Trophoblast cell (in vitro differentiated cells and primary cell): ENCODE results near the gene COX7A2L.
"Not testable (repeated sequence)": the region's sequence is repeated elsewhere in the genome, so short reads cannot be mapped to it uniquely, and the experiment has no call there.

Source experiments
- DNase-seq, 2 donors: peaks; one replicate each; pipeline ENCODE4 v3.0.0-alpha.2; 2016
- H2AFZ ChIP-seq: 2 replicates; pipeline ENCODE4 v1.6.1; 2013; ENCODE audit warnings: low read length, moderate library complexity, mild to moderate bottlenecking; ENCODE audit not compliant: insufficient read depth, poor library complexity
- H2AK5ac ChIP-seq: 2 replicates; pipeline ENCODE4 v1.6.1; 2013; ENCODE audit warnings: mild to moderate bottlenecking, low read length
- H2BK120ac ChIP-seq: 2 replicates; pipeline ENCODE4 v1.6.1; 2013; ENCODE audit warnings: low read length, mild to moderate bottlenecking, moderate library complexity; ENCODE audit not compliant: insufficient read depth, poor library complexity
- H2BK12ac ChIP-seq: 2 replicates; pipeline ENCODE4 v1.6.1; 2013; ENCODE audit warnings: mild to moderate bottlenecking, low read length, moderate library complexity
- H2BK5ac ChIP-seq: 2 replicates; pipeline ENCODE4 v1.6.1; 2013; ENCODE audit warnings: low read length, low read depth, moderate library complexity, mild to moderate bottlenecking; ENCODE audit not compliant: poor library complexity
- H3K14ac ChIP-seq: 2 replicates; pipeline ENCODE4 v1.6.1; 2013; ENCODE audit warnings: mild to moderate bottlenecking, low read length
- H3K18ac ChIP-seq: 2 replicates; pipeline ENCODE4 v1.6.1; 2013; ENCODE audit warnings: mild to moderate bottlenecking, low read length
- H3K23ac ChIP-seq: 2 replicates; pipeline ENCODE4 v1.6.1; 2013; ENCODE audit warnings: low read length
- H3K27ac ChIP-seq: 2 replicates; pipeline ENCODE4 v1.5.1; 2013; ENCODE audit warnings: low read depth, mild to moderate bottlenecking, inconsistent platforms, low read length, moderate library complexity
- H3K27me3 ChIP-seq: 2 replicates; pipeline ENCODE4 v1.6.1; 2013; ENCODE audit warnings: inconsistent platforms, mild to moderate bottlenecking, low read length, moderate library complexity; ENCODE audit not compliant: insufficient read depth
- H3K36me3 ChIP-seq, 2 experiments: 1 replicate in 1 of 2; 2 replicates in 1 of 2; pipeline ENCODE4 v1.6.1; 2013; ENCODE audit warnings: low read length in 2 of 2, mild to moderate bottlenecking in 2 of 2, moderate library complexity in 1 of 2; ENCODE audit not compliant: insufficient read depth in 2 of 2, control insufficient read depth in 1 of 2
- H3K4ac ChIP-seq: 2 replicates; pipeline ENCODE4 v1.6.1; 2013; ENCODE audit warnings: low read depth, mild to moderate bottlenecking, low read length, moderate library complexity
- H3K4me1 ChIP-seq, 2 experiments: 1 replicate in 1 of 2; 2 replicates in 1 of 2; pipeline ENCODE4 v1.6.1; 2013; ENCODE audit warnings: low read length in 2 of 2, mild to moderate bottlenecking in 2 of 2, moderate library complexity in 1 of 2; ENCODE audit not compliant: insufficient read depth in 2 of 2, control insufficient read depth in 1 of 2
- H3K4me2 ChIP-seq: 2 replicates; pipeline ENCODE4 v1.6.1; 2013; ENCODE audit warnings: inconsistent platforms, mild to moderate bottlenecking, low read length, moderate library complexity
- H3K4me3 ChIP-seq: 2 replicates; pipeline ENCODE4 v1.5.1; 2013; ENCODE audit warnings: mild to moderate bottlenecking, low read depth, low read length, inconsistent platforms
- H3K79me1 ChIP-seq: one replicate; pipeline ENCODE4 v1.6.1; 2013; ENCODE audit warnings: low read length
- H3K79me2 ChIP-seq: 2 replicates; pipeline ENCODE4 v1.6.1; 2013; ENCODE audit warnings: low read length, mild to moderate bottlenecking; ENCODE audit not compliant: control insufficient read depth, insufficient read depth, poor library complexity
- H3K9ac ChIP-seq: 2 replicates; pipeline ENCODE4 v1.6.1; 2013; ENCODE audit warnings: mild to moderate bottlenecking, low read length
- H3K9me3 ChIP-seq: 2 replicates; pipeline ENCODE4 v1.6.1; 2013; ENCODE audit warnings: low read depth, mild to moderate bottlenecking, control low read depth, inconsistent platforms, low read length; ENCODE audit not compliant: insufficient read depth
- H4K12ac ChIP-seq: 2 replicates; pipeline ENCODE4 v1.6.1; 2013; ENCODE audit warnings: low read depth, mild to moderate bottlenecking, low read length, moderate library complexity
- H4K8ac ChIP-seq: 2 replicates; pipeline ENCODE4 v1.6.1; 2013; ENCODE audit warnings: low read depth, mild to moderate bottlenecking, low read length, moderate library complexity
- H4K91ac ChIP-seq: one replicate; pipeline ENCODE4 v1.6.1; 2013; ENCODE audit warnings: low read depth, mild to moderate bottlenecking, low read length, moderate library complexity
- WGBS: extraction: QIAGEN DNeasy Blood & Tissue Kit; methylation state at CpG from one replicate; pipeline ENCODE4 v1.1.7; 2013; ENCODE audit warnings: missing lambda C conversion rate; ENCODE audit not compliant: insufficient read length, insufficient coverage; ENCODE audit errors: extremely low coverage; 5-methylcytosine and 5-hydroxymethylcytosine counted together

The COX7A2L gene

DNA sequence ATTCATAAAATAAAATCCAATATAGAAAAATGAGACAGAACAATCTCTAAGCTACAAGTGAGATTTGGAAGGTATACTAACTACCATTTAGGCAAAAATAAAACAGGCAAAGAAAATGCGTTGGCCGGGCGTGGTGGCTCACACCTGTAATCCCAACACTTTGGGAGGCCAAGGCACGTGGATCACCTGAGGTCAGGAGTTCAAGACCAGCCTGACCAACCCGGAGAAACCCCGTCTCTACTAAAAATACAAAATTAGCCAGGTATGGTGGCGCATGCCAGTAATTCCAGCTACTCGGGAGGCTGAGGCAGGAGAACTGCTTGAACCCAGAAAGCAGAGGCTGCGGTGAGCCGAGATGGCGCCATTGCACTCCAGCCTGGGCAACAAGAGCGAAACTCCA, 13.5 kb downstream of the COX7A2L start:
- not testable (repeated sequence) for H4K12ac ChIP-seq, H3K4ac ChIP-seq, H2AFZ ChIP-seq, H3K4me3 ChIP-seq, H3K9me3 ChIP-seq, H4K8ac ChIP-seq, H3K27ac ChIP-seq, H3K23ac ChIP-seq, H2BK120ac ChIP-seq, H3K18ac ChIP-seq, H2BK12ac ChIP-seq, H2BK5ac ChIP-seq, H3K27me3 ChIP-seq, H3K14ac ChIP-seq, DNase-seq, H2AK5ac ChIP-seq, H3K9ac ChIP-seq, H3K4me2 ChIP-seq, H3K79me2 ChIP-seq, H4K91ac ChIP-seq
- peaks cover 15 to 19% of the 10 kb centered on the region in 2 experiments for H3K36me3 ChIP-seq
- peaks cover 11% of the 10 kb centered on the region for H3K79me1 ChIP-seq
- peaks cover 9 to 12% of the 10 kb centered on the region in 2 experiments for H3K4me1 ChIP-seq
- no CpG with 5 or more reads among the region's 12 CpGs for WGBS

DNA sequence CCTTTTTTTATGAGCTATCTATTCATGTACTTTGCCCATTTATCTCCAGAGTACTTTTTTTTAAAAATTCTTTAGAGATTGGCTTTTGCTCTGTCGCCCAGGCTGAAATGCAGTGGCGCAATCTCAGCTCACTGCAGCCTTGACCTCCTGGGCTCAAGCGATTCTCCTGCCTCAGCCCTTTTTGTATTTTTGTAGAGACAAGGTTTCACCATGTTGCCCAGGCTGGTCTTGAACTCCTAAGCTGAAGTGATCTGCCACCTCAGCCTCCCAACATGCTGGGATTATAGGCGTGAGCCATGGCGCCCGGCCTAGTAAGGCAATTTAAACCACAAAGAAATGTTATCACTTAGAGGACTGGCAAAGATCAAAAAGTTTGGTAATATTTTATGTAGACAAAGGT, 14.2 kb downstream of the COX7A2L start:
- Histone ChIP-seq H3K4me1 (peaks cover 15 to 17% of the 10 kb centered on the region in 2 experiments), H3K79me1 (peaks cover 15% of the 10 kb centered on the region), H3K36me3 (peaks cover 12 to 17% of the 10 kb centered on the region in 2 experiments)
- not testable (repeated sequence) for H4K91ac ChIP-seq, H2BK5ac ChIP-seq, H3K27me3 ChIP-seq, H3K18ac ChIP-seq, H2BK12ac ChIP-seq, H4K12ac ChIP-seq, H3K14ac ChIP-seq, H3K4me3 ChIP-seq, H3K9ac ChIP-seq, H3K4me2 ChIP-seq, H3K23ac ChIP-seq, H3K4ac ChIP-seq, H3K9me3 ChIP-seq, DNase-seq, H3K79me2 ChIP-seq, H2AFZ ChIP-seq, H2AK5ac ChIP-seq, H4K8ac ChIP-seq, H2BK120ac ChIP-seq, H3K27ac ChIP-seq
- WGBS, result no CpG with 5 or more reads among the region's 6 CpGs

DNA sequence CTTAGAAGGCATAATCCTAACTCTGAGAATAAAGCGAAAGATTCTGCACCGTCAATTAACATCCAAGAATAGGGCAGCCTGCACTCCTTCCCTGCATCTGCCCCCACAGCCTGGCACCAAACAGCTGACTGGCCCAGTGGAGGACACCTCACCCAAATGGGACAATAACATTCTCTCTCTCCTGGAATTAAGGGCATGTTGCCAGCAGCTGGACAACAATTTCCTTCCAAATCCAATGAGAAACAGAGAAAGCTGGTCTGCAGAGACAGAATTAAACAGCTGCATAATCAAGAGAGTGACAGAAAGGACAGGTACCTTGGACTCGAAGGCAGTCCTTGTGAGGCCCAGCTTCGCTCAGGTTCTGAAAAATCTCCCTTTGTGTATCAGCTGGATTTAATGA, 15.0 kb downstream of the COX7A2L start:
- Histone ChIP-seq H4K91ac (no peak overlapping the region), H3K36me3 (peaks cover 11 to 15% of the 10 kb centered on the region in 2 experiments), H4K12ac (no peak overlapping the region), H3K27ac (no peak overlapping the region), H3K18ac (no peak overlapping the region), H2AFZ (no peak overlapping the region), H4K8ac (no peak overlapping the region), H3K27me3 (no peaks in the 10 kb centered on the region), H3K4me3 (no peak overlapping the region), H2BK12ac (no peak overlapping the region), H3K14ac (no peak overlapping the region), H3K4ac (no peak overlapping the region), H2BK120ac (no peak overlapping the region), H3K9me3 (no peaks in the 10 kb centered on the region), H2AK5ac (no peak overlapping the region), H3K79me2 (peaks cover 7% of the 10 kb centered on the region), H3K4me1 (peaks cover 21 to 23% of the 10 kb centered on the region in 2 experiments), H3K4me2 (no peak overlapping the region), H3K79me1 (peaks cover 21% of the 10 kb centered on the region), H3K9ac (no peak overlapping the region), H2BK5ac (no peak overlapping the region), H3K23ac (no peak overlapping the region)
- WGBS, result no CpG with 5 or more reads among the region's 4 CpGs
- DNase-seq, result no peak

DNA sequence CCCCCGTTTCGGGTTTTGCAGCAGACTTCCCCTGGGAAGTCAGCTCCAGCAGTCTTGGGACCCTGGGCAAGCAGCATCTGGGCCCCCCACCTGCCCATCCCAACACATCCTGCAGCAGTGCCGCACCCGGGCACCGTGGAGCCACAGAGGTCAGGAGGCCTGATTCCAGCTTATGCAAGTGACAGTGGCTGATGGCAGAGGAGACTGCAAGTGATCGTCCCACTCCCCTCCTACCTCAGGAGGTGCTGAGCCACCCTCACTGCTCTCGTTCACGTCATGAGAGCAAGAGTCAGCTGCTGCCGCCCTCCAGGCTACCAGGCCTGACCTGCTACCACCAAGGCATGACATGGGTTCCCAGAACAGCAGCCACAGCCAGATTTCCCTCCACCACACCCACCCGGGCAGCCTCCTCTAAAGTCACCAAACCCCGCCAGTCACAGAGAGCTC, 18.2 kb downstream of the COX7A2L start:
- peak overlapping the region; percentile 7 for H2BK5ac ChIP-seq
- peak; percentile 2 to 14 for DNase-seq
- H3K23ac ChIP-seq, result no peak overlapping the region
- no peak overlapping the region for H3K9ac ChIP-seq
- peak overlapping the region; percentile 54 for H3K14ac ChIP-seq
- peak overlapping the region; percentile 3 for H2BK12ac ChIP-seq
- peak overlapping the region; percentile 6 for H2AK5ac ChIP-seq
- H3K27ac ChIP-seq, result peak overlapping the region; percentile 77
- no peaks in the 10 kb centered on the region for H3K27me3 ChIP-seq
- WGBS, result no CpG with 5 or more reads among the region's 11 CpGs
- H2AFZ ChIP-seq, result no peak overlapping the region
- no peak overlapping the region for H4K12ac ChIP-seq
- peaks cover 23 to 28% of the 10 kb centered on the region in 2 experiments for H3K4me1 ChIP-seq
- no peaks in the 10 kb centered on the region for H3K9me3 ChIP-seq
- H3K4me2 ChIP-seq, result no peak overlapping the region
- peaks cover 22 to 31% of the 10 kb centered on the region in 2 experiments for H3K36me3 ChIP-seq
- H3K4me3 ChIP-seq, result peak overlapping the region; percentile 3
- peak overlapping the region; percentile 33 for H3K18ac ChIP-seq
- peak overlapping the region; percentile 13 for H4K8ac ChIP-seq
- H3K4ac ChIP-seq, result peak overlapping the region; percentile 1
- peak overlapping the region; percentile 12 for H2BK120ac ChIP-seq
- peaks cover 11% of the 10 kb centered on the region for H3K79me2 ChIP-seq
- H3K79me1 ChIP-seq, result peaks cover 22% of the 10 kb centered on the region
- H4K91ac ChIP-seq, result peak overlapping the region; percentile 11
